HG03064 (cell line): Measurements from ENCODE around the gene HIVEP3.

Experiments used
- ATAC-seq: cut with Tn5 transposase; IDR thresholded peaks from one replicate; pipeline ENCODE4 v1.9.1; 2021; ENCODE audit warnings: low read depth; ENCODE audit not compliant: unreplicated experiment

Gene HIVEP3

GRCh38 chr1:41673806-41674205, 244.9 kb downstream of the HIVEP3 start:
- no peak for ATAC-seq

- peak; percentile 60 for ATAC-seq
Measured at GRCh38 chr1:41673378-41673777, 245.3 kb downstream of the HIVEP3 start.

GRCh38 chr1:41672641-41673361, 245.9 kb downstream of the HIVEP3 start:
- ATAC-seq = no peak

- no peak for ATAC-seq
Measured at GRCh38 chr1:41672173-41672572, 246.5 kb downstream of the HIVEP3 start.

GRCh38 chr1:41671116-41671755, 247.5 kb downstream of the HIVEP3 start:
- no peak for ATAC-seq

- ATAC-seq = no peak
Measured at GRCh38 chr1:41670217-41670957, 248.3 kb downstream of the HIVEP3 start.

- no peak for ATAC-seq
Measured at GRCh38 chr1:41668967-41669366, 249.8 kb downstream of the HIVEP3 start.

GRCh38 chr1:41668054-41668660, 250.6 kb downstream of the HIVEP3 start:
- ATAC-seq = no peak

GRCh38 chr1:41666981-41667631, 251.6 kb downstream of the HIVEP3 start:
- peak; percentile 51 for ATAC-seq

GRCh38 chr1:41665962-41666917, 252.5 kb downstream of the HIVEP3 start:
- no peak for ATAC-seq

- ATAC-seq = no peak
Measured at GRCh38 chr1:41664861-41665640, 253.7 kb downstream of the HIVEP3 start.

GRCh38 chr1:41663671-41664400, 254.9 kb downstream of the HIVEP3 start:
- no peak for ATAC-seq

GRCh38 chr1:41662765-41663437, 255.8 kb downstream of the HIVEP3 start:
- peak; percentile 30 for ATAC-seq

GRCh38 chr1:41662061-41662764, 256.5 kb downstream of the HIVEP3 start:
- ATAC-seq = peak; percentile 56

GRCh38 chr1:41661428-41662060, 257.2 kb downstream of the HIVEP3 start:
- ATAC-seq = peak; percentile 8
